Chondrocyte (in vitro differentiated cells): ENCODE results near the gene PDGFA. TPM values are rescaled to one million over a fixed set of nuclear protein-coding genes. Genes with fewer than 3 reads are reported as not detected.

Experiments
- DNase-seq: peaks from one replicate; pipeline ENCODE4 v3.0.0; 2021; ENCODE audit warnings: mixed read lengths, low spot score
- H3K27ac Mint-ChIP-seq: one replicate; pipeline ENCODE4 v1.8.0; 2021; ENCODE audit warnings: mild to moderate bottlenecking, moderate library complexity, mixed read lengths; ENCODE audit not compliant: unreplicated experiment
- H3K27me3 Mint-ChIP-seq: 2 replicates; pipeline ENCODE4 v1.8.0; 2021; ENCODE audit warnings: low read depth, mixed read lengths
- H3K36me3 Mint-ChIP-seq: 2 replicates; pipeline ENCODE4 v1.8.0; 2021; ENCODE audit warnings: low read depth, mixed read lengths
- H3K4me1 Mint-ChIP-seq: 2 replicates; pipeline ENCODE4 v1.8.0; 2021; ENCODE audit warnings: low read depth, mild to moderate bottlenecking, mixed read lengths
- H3K4me3 Mint-ChIP-seq: one replicate; pipeline ENCODE4 v1.8.0; 2021; ENCODE audit warnings: mild to moderate bottlenecking, moderate library complexity, mixed read lengths; ENCODE audit not compliant: unreplicated experiment
- H3K9me3 Mint-ChIP-seq: 2 replicates; pipeline ENCODE4 v1.8.0; 2021; ENCODE audit warnings: low read depth, mixed read lengths
- CTCF ChIP-seq: fragments of 200-600 bp; sonication (generic); IDR thresholded peaks from 2 replicates; pipeline ENCODE4 v1.5.0; 2021; ENCODE audit warnings: antibody characterized with exemption, mild to moderate bottlenecking, moderate library complexity
- total RNA-seq: library from RNA; stranded (reverse); gene quantifications from 3 replicates; pipeline ENCODE4 v1.2.1, GENCODE V29; 2021

The PDGFA gene
- total RNA-seq, 1 donor from 2014 or later = 70.6 TPM

- Mint-ChIP-seq H3K4me1 (peaks cover 15% of the 10 kb centered on the region), H3K27me3 (no peaks in the 10 kb centered on the region), H3K4me3 (no peak overlapping the region), H3K27ac (no peak overlapping the region), H3K9me3 (no peaks in the 10 kb centered on the region), H3K36me3 (no peaks in the 10 kb centered on the region)
- TF ChIP-seq CTCF = no peak
- DNase-seq = no peak
Observed at GRCh38 chr7:560966-561630, 41.5 kb upstream of the PDGFA start.

- H3K27ac Mint-ChIP-seq = no peak overlapping the region
Observed at GRCh38 chr7:559396-559705, 39.7 kb upstream of the PDGFA start.

GRCh38 chr7:557558-557881, 37.9 kb upstream of the PDGFA start:
- Mint-ChIP-seq H3K4me3 (no peak overlapping the region), H3K9me3 (no peaks in the 10 kb centered on the region), H3K27me3 (no peaks in the 10 kb centered on the region), H3K27ac (peak overlapping the region; percentile 29), H3K36me3 (no peaks in the 10 kb centered on the region), H3K4me1 (peaks cover 13% of the 10 kb centered on the region)
- DNase-seq = no peak
- TF ChIP-seq CTCF = no peak

More at GRCh38 chr7:559396-559705, 39.7 kb upstream of the PDGFA start:
- no peaks in the 10 kb centered on the region for H3K27me3 Mint-ChIP-seq
- no peaks in the 10 kb centered on the region for H3K9me3 Mint-ChIP-seq
- TF ChIP-seq CTCF = no peak
- DNase-seq = no peak
- no peak overlapping the region for H3K4me3 Mint-ChIP-seq
- peaks cover 15% of the 10 kb centered on the region for H3K4me1 Mint-ChIP-seq
- H3K36me3 Mint-ChIP-seq = no peaks in the 10 kb centered on the region

DNA sequence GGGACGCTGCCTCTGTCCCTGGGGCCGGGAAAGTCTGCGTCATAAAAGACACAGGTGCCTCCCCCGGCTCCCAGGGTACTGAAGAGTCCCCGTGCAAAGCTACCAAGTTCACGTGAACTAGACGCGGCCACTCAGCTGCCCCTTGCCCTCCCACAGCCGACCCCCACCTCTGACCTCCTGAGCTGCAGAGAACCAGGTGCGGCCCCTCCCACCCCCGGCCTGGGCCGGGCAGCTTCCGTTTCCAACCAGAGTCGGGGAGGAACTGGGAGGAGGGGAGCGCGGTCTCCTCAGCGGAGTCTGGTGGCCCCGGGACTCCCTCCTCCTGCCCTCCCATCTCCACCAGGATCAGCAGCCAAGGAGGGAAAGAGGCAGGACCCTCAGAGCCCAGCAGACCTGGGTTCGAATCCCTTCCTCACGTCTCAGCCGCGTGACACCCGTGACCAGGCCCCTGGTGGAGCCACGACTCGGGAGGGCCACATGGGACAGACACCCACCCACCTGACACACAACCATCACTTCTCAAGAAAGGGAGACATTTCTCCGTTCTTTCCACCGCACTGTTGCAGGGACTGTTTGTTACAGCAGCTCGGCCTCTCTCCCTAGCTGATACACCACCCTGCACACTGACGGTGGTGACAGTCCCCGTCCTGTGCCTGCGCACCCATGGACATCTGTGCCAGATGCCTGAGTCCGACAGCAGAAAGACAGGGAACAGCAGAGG, 37.4 kb upstream of the PDGFA start:
- DNase-seq = no peak

GRCh38 chr7:556291-556826, 36.7 kb upstream of the PDGFA start:
- TF ChIP-seq CTCF = no peak
- DNase-seq = no peak
- H3K27me3 Mint-ChIP-seq = no peaks in the 10 kb centered on the region
- no peaks in the 10 kb centered on the region for H3K9me3 Mint-ChIP-seq
- H3K4me3 Mint-ChIP-seq = no peak overlapping the region
- H3K27ac Mint-ChIP-seq = no peak overlapping the region
- H3K36me3 Mint-ChIP-seq = no peaks in the 10 kb centered on the region
- H3K4me1 Mint-ChIP-seq = peaks cover 10% of the 10 kb centered on the region

More for the DNA sequence above, 37.4 kb upstream of the PDGFA start:
- TF ChIP-seq CTCF = no peak
- Mint-ChIP-seq H3K4me1 (peaks cover 10% of the 10 kb centered on the region), H3K36me3 (no peaks in the 10 kb centered on the region), H3K27ac (peak overlapping the region; percentile 29), H3K4me3 (no peak overlapping the region), H3K9me3 (no peaks in the 10 kb centered on the region), H3K27me3 (no peaks in the 10 kb centered on the region)
